ENCODE results near the gene TBC1D22A. TPM values are rescaled to one million over a fixed set of nuclear protein-coding genes. Genes with fewer than 3 reads are reported as not detected.

Gene TBC1D22A
- total RNA-seq, 1 experiment from 2014 or later, result 20.9 TPM

DNA sequence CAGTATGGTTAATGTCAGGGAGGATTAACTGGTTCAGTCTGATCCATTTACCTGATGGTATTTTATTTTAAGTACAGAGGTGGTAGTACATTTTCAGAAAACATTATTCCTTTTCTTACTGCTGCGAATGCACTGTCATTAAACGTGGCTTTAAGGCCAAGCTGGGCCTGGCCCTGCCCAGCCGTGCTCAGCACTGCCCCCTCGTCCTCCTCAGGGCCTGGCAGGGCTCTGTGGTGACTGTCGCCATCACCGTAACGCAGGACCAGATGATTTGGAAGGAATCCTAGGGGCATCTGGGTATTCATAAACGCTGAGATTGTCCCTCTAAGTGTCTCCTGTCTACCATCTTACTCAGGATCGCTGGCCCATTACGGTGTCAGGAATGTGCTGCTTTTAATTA, 302.0 kb downstream of the TBC1D22A start:
- H3K4me1 ChIP-seq (ENCODE audit: control insufficient read depth in 1 of 2, insufficient read depth in 2 of 2, low read length in 2 of 2), result no peaks in the 10 kb centered on the region
- RAD21 ChIA-PET (ENCODE audit: low non-redundant PET in 1 of 2, low total read pairs in 2 of 2, uncharacterized antibody in 2 of 2, unreplicated experiment in 2 of 2), result no interaction called here
- no TSS peak for BruUV-seq (replicated peaks)
- no peaks in the 10 kb centered on the region for H4K20me1 ChIP-seq (ENCODE audit: insufficient read depth)
- no peak overlapping the region for H2AFZ ChIP-seq (ENCODE audit: low read depth, low read length, poor library complexity, severe bottlenecking)
- POLR2A ChIA-PET, result no interaction called here
- no peak overlapping the region for H3K9ac ChIP-seq (ENCODE audit: low read length)
- no peaks in the 10 kb centered on the region for H3K79me2 ChIP-seq (ENCODE audit: insufficient read depth, low read length)
- DNase-seq (ENCODE audit: low read depth, low spot score) (no peak), ATAC-seq (peak; percentile 54; the same call in 1 of the 2 replicates)
- CTCF ChIA-PET, result no interaction called here
- no peaks in the 10 kb centered on the region for H3K27me3 ChIP-seq (ENCODE audit: insufficient read depth, low read length)
- no peak overlapping the region for H3K4me2 ChIP-seq (ENCODE audit: low read length)
- intact Hi-C loops (cut with micrococcal nuclease), result no loop called here
- H3K27ac ChIP-seq (ENCODE audit: low read depth, low read length), result no peak overlapping the region
- no peak overlapping the region for H3K4me3 ChIP-seq (replicated peaks in 1 of 2; ENCODE audit: low read depth in 1 of 2, low read length in 2 of 2)
- no peaks in the 10 kb centered on the region for H3K9me2 ChIP-seq (ENCODE audit: insufficient read depth)
- no peaks in the 10 kb centered on the region for H3K36me3 ChIP-seq (ENCODE audit: control insufficient read depth in 1 of 2, insufficient read depth in 2 of 2, low read length in 2 of 2)
- no peaks in the 10 kb centered on the region for H3K9me3 ChIP-seq (ENCODE audit: control insufficient read depth in 1 of 2, insufficient read depth in 1 of 2, low read depth in 1 of 2, low read length in 2 of 2)
- TF ChIP-seq, protein P1, sequence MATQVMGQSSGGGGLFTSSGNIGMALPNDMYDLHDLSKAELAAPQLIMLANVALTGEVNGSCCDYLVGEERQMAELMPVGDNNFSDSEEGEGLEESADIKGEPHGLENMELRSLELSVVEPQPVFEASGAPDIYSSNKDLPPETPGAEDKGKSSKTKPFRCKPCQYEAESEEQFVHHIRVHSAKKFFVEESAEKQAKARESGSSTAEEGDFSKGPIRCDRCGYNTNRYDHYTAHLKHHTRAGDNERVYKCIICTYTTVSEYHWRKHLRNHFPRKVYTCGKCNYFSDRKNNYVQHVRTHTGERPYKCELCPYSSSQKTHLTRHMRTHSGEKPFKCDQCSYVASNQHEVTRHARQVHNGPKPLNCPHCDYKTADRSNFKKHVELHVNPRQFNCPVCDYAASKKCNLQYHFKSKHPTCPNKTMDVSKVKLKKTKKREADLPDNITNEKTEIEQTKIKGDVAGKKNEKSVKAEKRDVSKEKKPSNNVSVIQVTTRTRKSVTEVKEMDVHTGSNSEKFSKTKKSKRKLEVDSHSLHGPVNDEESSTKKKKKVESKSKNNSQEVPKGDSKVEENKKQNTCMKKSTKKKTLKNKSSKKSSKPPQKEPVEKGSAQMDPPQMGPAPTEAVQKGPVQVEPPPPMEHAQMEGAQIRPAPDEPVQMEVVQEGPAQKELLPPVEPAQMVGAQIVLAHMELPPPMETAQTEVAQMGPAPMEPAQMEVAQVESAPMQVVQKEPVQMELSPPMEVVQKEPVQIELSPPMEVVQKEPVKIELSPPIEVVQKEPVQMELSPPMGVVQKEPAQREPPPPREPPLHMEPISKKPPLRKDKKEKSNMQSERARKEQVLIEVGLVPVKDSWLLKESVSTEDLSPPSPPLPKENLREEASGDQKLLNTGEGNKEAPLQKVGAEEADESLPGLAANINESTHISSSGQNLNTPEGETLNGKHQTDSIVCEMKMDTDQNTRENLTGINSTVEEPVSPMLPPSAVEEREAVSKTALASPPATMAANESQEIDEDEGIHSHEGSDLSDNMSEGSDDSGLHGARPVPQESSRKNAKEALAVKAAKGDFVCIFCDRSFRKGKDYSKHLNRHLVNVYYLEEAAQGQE (IDR thresholded peaks at IDR 0.05; ENCODE audit: low read depth), result no peak
- TF ChIP-seq, protein P2, sequence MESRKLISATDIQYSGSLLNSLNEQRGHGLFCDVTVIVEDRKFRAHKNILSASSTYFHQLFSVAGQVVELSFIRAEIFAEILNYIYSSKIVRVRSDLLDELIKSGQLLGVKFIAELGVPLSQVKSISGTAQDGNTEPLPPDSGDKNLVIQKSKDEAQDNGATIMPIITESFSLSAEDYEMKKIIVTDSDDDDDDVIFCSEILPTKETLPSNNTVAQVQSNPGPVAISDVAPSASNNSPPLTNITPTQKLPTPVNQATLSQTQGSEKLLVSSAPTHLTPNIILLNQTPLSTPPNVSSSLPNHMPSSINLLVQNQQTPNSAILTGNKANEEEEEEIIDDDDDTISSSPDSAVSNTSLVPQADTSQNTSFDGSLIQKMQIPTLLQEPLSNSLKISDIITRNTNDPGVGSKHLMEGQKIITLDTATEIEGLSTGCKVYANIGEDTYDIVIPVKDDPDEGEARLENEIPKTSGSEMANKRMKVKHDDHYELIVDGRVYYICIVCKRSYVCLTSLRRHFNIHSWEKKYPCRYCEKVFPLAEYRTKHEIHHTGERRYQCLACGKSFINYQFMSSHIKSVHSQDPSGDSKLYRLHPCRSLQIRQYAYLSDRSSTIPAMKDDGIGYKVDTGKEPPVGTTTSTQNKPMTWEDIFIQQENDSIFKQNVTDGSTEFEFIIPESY (IDR thresholded peaks at IDR 0.05; ENCODE audit: extremely low read depth, insufficient replicate concordance, low read length), result no peak
- TF ChIP-seq, protein P3, sequence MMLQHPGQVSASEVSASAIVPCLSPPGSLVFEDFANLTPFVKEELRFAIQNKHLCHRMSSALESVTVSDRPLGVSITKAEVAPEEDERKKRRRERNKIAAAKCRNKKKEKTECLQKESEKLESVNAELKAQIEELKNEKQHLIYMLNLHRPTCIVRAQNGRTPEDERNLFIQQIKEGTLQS (IDR thresholded peaks at IDR 0.05), result no peak
- TF ChIP-seq SP1 (IDR thresholded peaks at IDR 0.05; ENCODE audit: low read depth), result no peak
- TF ChIP-seq TCF7L2 (IDR thresholded peaks at IDR 0.05; ENCODE audit: borderline replicate concordance, extremely low read depth, insufficient read depth, insufficient read length), result no peak
- no peak for TF ChIP-seq EZH2phosphoT487 (IDR thresholded peaks at IDR 0.05; ENCODE audit: borderline replicate concordance)
- no peak for TF ChIP-seq CEBPB (IDR thresholded peaks at IDR 0.05; ENCODE audit: low read depth)
- no peak for TF ChIP-seq POLR2A (IDR thresholded peaks at IDR 0.05; ENCODE audit: borderline replicate concordance, extremely low read depth, insufficient read depth, insufficient read length)
- TF ChIP-seq SIN3A (IDR thresholded peaks at IDR 0.05; ENCODE audit: low read depth), result no peak
- TF ChIP-seq FOSL1 (IDR thresholded peaks at IDR 0.05; ENCODE audit: low read depth), result no peak
- TF ChIP-seq JUND (IDR thresholded peaks at IDR 0.05), result no peak
- TF ChIP-seq, protein P4, sequence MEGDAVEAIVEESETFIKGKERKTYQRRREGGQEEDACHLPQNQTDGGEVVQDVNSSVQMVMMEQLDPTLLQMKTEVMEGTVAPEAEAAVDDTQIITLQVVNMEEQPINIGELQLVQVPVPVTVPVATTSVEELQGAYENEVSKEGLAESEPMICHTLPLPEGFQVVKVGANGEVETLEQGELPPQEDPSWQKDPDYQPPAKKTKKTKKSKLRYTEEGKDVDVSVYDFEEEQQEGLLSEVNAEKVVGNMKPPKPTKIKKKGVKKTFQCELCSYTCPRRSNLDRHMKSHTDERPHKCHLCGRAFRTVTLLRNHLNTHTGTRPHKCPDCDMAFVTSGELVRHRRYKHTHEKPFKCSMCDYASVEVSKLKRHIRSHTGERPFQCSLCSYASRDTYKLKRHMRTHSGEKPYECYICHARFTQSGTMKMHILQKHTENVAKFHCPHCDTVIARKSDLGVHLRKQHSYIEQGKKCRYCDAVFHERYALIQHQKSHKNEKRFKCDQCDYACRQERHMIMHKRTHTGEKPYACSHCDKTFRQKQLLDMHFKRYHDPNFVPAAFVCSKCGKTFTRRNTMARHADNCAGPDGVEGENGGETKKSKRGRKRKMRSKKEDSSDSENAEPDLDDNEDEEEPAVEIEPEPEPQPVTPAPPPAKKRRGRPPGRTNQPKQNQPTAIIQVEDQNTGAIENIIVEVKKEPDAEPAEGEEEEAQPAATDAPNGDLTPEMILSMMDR (IDR thresholded peaks at IDR 0.05 in 2 of 3, conservative IDR thresholded peaks at IDR 0.05 in 1 of 3; ENCODE audit: borderline replicate concordance in 1 of 3, insufficient read depth in 1 of 3, low read depth in 2 of 3, low read length in 2 of 3), result no peak
- TF ChIP-seq, protein P5, sequence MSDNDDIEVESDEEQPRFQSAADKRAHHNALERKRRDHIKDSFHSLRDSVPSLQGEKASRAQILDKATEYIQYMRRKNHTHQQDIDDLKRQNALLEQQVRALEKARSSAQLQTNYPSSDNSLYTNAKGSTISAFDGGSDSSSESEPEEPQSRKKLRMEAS (IDR thresholded peaks at IDR 0.05), result no peak
- TF ChIP-seq SRF (IDR thresholded peaks at IDR 0.05; ENCODE audit: low read depth), result no peak
- no peak for TF ChIP-seq YY1 (IDR thresholded peaks at IDR 0.05; ENCODE audit: extremely low read depth, insufficient replicate concordance, low read depth, low read length)
